ENCODE measurements around the gene SLC38A10. TPM values are rescaled to one million over a fixed set of nuclear protein-coding genes. Genes with fewer than 3 reads are reported as not detected.

SLC38A10 gene
- total RNA-seq, 1 experiment from 2014 or later, result 40.9 TPM

GRCh38 chr17:81254955-81255717 is 40.0 kb downstream of the SLC38A10 start:
- DNase-seq (ENCODE audit: low spot score), result no peak

- DNase-seq (ENCODE audit: low spot score), result no peak
Observed at GRCh38 chr17:81253358-81254131, 41.6 kb downstream of the SLC38A10 start.

DNA sequence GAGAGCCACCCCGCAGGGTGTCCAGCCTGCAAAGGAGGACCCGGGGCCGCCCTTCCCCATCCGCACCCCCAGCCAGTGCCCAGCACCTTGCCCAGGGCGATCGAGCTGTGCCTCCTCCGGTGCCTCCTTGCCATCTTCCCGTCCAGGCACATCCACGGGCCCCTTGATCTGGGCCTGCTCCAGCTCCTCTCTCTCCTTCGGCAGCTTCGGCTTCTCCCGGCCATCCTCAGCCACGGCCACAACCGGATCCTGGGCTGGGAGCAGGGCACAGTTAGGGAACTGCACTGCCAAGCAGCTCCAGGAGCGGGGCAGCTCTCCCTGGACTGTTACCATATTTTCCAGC is 42.1 kb downstream of the SLC38A10 start:
- DNase-seq (ENCODE audit: low spot score), result no peak

DNA sequence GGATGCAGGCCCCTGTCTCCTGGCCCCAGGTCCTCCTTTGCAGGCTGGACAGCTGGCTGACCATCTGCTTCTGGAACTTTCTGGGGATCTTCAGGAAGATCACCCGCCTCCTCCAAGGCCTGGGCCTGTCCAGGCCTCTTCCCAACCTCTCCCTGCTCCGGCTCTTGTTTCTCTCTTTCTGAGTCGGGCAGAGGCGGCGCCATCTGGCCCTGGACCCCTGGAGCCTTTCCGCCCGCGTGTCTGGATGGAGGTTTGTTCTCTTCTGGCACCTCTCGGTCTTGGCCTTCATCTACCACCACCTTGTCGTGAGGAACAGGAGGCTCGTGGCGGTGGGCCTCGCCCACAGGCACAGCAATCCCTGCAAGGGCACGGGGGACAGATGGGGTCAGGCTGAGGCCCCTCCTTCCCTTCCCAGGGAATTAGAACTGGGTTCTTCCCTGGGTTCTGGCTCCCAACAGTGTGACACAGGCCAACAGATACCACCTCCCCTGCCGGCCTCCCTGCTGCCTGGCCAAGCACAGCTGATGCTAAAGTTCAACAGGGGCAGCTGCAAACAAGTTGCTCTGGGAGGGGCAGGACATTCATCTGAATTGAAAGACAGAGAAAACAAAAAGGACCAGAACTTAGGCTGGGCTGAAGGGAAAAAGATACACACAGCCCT is 42.7 kb downstream of the SLC38A10 start:
- DNase-seq (ENCODE audit: low spot score), result no peak

DNA sequence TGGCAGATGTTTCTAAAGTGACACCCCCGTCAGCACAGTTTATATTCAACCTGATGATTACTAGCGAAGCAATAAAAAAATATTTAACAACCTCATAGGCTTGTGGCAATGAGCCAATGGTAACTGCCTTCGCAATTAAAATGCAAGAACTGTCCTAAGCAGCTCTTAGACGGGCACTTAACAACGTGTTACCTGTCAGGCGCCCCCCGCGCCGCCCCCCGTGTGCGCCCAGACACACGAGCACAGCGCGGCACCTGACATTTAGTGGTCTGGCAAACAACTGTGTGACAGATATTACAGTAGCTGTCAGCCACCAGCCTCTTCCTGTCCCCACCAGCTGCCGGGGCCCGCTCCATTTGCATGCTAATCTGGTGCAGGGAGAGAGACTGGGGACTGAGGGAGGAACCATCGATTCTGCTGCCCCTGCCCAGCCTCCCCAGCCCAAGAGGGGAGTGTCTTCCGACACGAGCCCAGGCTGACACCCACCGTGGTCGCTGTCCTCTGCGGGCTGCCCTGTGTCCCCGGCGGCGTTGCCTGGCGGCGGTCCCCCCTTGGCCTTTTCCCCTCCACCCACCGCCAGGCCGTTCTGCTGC is 43.3 kb downstream of the SLC38A10 start:
- DNase-seq (ENCODE audit: low spot score), result no peak

DNA sequence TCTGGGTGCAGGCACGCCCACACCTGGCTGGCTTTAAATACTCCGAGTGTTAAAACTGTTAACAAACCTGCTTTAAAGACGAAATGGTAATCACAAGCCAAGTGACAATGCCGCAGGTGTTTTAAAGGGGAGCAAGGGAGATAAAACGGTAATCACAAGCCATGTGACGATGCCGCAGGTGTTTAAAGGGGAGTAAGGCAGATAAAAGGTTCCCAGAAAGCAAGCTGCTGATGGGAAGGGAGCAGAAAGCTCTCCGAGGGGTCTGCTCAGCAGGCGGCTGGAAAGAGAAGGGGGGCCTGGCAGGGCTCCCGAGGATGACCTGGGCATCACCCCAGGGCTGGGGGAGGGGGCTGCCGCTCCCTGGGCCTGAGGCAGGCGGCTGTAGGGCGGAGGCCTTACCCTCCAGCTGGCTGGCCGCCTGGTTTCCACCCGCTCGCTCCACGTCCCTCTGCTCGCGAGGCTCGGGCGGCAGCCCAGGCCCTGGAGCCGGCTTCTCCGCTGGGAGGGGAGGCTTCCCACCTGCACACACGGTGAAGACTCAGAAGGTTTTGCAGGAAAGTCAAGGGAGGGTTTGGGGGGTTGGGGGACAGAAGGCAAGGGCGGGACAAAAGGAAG is 43.9 kb downstream of the SLC38A10 start:
- DNase-seq (ENCODE audit: low spot score), result no peak

DNA sequence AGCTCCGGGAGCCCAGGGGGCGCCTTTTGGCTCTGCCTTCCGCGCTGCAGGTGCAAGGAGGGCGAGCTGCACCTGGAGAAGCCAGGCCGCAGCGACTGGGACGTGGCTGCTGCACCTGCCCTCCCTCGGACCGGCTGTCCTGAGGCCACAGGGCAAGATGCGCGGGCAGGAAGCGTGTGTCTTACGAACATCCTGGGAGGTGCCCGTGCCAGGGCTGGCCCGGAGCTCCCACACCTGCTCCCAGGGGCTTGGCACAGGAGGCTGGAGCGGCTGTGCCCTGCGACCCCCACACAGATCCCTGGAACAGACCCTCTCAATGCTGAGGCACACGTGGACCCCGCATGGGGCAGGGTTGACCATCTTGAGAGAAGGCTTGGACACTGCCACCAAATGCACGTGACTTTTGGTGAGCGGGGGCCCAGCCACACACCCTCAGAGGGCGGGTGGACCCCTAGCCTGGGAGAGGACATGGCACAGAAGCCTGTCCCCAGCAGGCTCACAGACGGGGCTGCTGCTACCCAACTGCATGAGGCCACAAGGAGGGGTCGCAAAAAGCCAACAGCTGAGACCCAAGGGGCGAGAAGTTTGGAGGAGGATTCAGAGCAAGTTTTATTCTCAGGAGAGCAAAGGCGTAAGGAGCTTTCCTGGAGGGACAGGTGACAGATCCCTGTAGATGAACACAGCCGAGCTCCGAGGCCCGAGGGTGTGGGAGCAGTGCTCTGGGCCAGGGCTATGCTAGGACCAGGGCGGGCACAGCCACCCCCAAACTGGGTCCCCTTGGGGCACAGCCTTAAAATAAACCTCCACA is 44.6 kb downstream of the SLC38A10 start:
- no peak for DNase-seq (ENCODE audit: low spot score)

- DNase-seq (ENCODE audit: low spot score), result peak; percentile 52
Observed at GRCh38 chr17:81249223-81250040, 45.7 kb downstream of the SLC38A10 start.

DNA sequence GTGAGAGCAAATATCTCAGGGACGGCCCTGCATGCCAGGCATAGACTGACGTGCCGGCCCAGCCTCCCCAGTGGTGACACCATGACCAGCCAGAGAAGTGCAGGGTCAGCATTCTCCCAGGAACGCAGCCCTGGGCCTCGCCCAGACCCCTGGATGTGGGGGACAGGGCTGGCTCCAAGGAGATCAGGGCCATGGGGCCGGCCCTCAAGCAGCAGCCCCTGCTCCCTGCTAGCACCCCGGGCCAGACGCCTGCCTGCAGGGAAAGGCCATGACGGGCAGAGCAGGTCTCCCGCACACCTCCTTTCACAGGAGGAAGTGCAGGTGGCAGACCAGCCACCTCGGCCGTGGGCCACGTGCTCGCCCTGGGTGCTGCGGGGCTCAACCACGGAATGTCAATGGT is 46.5 kb downstream of the SLC38A10 start:
- DNase-seq (ENCODE audit: low spot score), result no peak

GRCh38 chr17:81247339-81247990 is 47.6 kb downstream of the SLC38A10 start:
- DNase-seq (ENCODE audit: low spot score), result no peak

- DNase-seq (ENCODE audit: low spot score), result no peak
Observed at GRCh38 chr17:81246679-81247338, 48.3 kb downstream of the SLC38A10 start.

GRCh38 chr17:81246343-81246670 is 48.8 kb downstream of the SLC38A10 start:
- no peak for DNase-seq (ENCODE audit: low spot score)

DNA sequence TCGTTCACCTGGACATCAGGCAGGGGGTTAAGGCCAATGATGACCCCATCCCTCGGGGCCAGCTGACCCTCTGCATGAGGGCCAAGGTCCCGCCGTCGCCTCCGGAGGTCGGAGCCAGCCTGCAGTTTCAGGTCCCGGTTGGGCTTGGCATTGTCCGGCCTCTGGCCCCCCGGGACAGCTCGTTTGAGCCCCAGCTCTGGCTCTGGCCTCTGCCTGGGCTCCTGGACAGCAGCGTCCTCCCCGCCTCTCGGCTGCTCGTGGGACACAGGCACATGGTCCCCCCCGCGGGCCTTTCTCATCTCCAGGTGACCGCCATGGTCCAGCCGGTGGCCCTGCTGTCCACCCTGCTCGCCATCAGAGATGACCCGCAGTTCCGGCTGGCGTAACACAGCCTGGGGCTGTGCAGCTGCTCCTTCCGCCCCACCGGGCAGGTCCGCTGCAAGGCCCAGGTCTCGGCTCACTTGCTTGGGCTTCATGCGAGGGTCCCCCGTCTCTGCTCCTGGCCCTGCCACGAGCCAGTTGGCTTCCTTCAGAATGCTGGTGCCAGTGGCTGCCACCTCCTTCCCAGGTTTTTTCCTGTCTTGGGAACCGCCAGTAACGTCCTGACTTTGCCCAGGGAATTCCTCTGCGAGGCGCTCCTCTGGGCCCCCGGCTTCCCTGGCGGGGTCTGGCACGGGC is 49.3 kb downstream of the SLC38A10 start:
- DNase-seq (ENCODE audit: low spot score), result no peak

- no peak for DNase-seq (ENCODE audit: low spot score)
Observed at GRCh38 chr17:81245024-81245664, 50.0 kb downstream of the SLC38A10 start.

DNA sequence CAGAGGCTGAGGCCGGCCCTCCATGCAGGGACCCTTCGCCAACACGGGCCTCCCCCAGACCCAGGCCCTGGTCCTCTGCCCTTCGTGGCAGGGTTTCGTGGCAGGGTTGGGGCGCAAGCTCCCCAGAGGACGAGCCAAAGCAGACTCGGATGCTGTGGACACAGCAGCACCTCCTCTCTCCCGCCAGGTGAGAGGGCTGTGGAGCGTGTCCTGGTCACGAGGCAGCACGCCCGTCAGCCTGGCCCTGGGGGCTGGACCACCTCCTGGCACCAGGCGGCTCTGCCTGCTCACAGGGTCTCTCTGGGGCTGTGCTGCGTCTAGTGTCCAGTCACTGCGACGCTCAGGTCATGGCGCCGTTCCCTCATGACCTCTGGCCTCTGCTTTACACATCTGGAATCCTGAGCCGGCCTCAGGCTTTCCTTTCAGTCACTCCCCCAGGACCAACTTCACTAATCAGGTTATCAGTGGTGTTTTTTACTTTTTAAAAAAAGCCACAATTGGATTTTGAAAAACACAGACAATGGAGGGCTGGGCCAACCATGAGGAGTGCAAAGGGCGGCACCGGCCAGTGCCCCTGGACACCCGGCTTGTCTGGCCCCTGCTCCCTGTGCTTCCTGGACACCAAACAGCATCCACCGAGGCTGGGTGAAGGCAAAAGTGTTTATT is 50.6 kb downstream of the SLC38A10 start:
- no peak for DNase-seq (ENCODE audit: low spot score)

DNA sequence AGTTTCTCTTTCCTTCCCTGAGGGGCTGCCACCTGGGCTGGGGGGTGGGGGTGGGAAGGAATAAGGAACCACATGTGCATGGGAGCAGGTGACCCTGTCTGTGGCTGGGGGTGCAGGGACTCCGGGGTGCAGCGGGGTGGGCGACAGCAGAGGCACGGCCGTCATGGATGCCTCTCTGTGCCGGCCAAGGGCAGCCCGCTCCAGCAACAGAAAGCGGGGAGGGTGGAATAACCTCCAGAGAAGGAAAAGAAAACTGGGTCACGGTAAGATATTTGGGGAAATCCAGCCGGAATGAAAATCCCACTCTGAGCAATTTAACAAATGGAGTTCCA is 51.8 kb downstream of the SLC38A10 start:
- no peak for DNase-seq (ENCODE audit: low spot score)

GRCh38 chr17:81242421-81243332 is 52.4 kb downstream of the SLC38A10 start:
- DNase-seq (ENCODE audit: low spot score), result no peak
